HepG2 (cell line): ENCODE data around the gene ANTXR1. TPM values are rescaled to one million over a fixed set of nuclear protein-coding genes. Genes with fewer than 3 reads are reported as not detected.

Experiments used
- CREB1 ChIP-seq, 2 experiments: fragments of 450-650 bp in 1 of 2; IDR thresholded peaks; 2 replicates each; pipeline ENCODE4 v1.6.1; 2016 to 2017; ENCODE audit warnings: control low read depth in 1 of 2, mild to moderate bottlenecking in 1 of 2, missing compliant biosample characterization in 1 of 2, missing genetic modification characterization in 1 of 2
- EED ChIP-seq: sonication (generic); formaldehyde crosslinking; IDR thresholded peaks from 2 replicates; pipeline ENCODE4 v1.5.0; 2020; ENCODE audit warnings: mild to moderate bottlenecking, missing genetic modification reagents
- FOXJ3 ChIP-seq: sonication (generic); formaldehyde crosslinking; IDR thresholded peaks from 2 replicates; pipeline ENCODE4 v1.4.0; 2020; ENCODE audit warnings: missing genetic modification reagents, mild to moderate bottlenecking, borderline replicate concordance
- GATAD2A ChIP-seq: IDR thresholded peaks from 2 replicates; pipeline ENCODE4 v1.6.1; 2016
- HCFC1 ChIP-seq: fragments of 150-350 bp; IDR thresholded peaks from 2 replicates; pipeline ENCODE4 v1.6.1; 2014; ENCODE audit warnings: low read depth, low read length
- HNRNPL ChIP-seq: fragments of 200-400 bp; formaldehyde crosslinking; IDR thresholded peaks from 2 replicates; pipeline ENCODE4 v1.6.1; 2017; ENCODE audit warnings: mild to moderate bottlenecking, low read depth, low read length
- IKZF1 ChIP-seq: fragments of 450-650 bp; IDR thresholded peaks from 2 replicates; pipeline ENCODE4 v1.7.1; 2016
- ISL2 ChIP-seq: sonication (generic); formaldehyde crosslinking; IDR thresholded peaks from 2 replicates; pipeline ENCODE4 v1.5.0; 2020; ENCODE audit warnings: missing genetic modification reagents
- MBD4 ChIP-seq: IDR thresholded peaks from 2 replicates; pipeline ENCODE4 v1.6.1; 2012; ENCODE audit warnings: low read length, inconsistent platforms, borderline replicate concordance
- NONO ChIP-seq, 2 experiments: fragments of 450-650 bp in 1 of 2; sonication (generic) in 1 of 2; formaldehyde crosslinking in 1 of 2; IDR thresholded peaks in 1 of 2; conservative IDR thresholded peaks in 1 of 2; 2 replicates each; pipeline versions ENCODE4 v1.6.1 to v1.8.0; 2017 to 2022; ENCODE audit warnings: mild to moderate bottlenecking in 1 of 2, missing genetic modification reagents in 1 of 2, moderate library complexity in 1 of 2
- RBM22 ChIP-seq: fragments of 200-400 bp; formaldehyde crosslinking; optimal IDR thresholded peaks from 2 replicates; pipeline ENCODE3; 2017; ENCODE audit warnings: mild to moderate bottlenecking, low read length, moderate library complexity
- SETDB1 ChIP-seq: sonication (generic); formaldehyde crosslinking; IDR thresholded peaks from 2 replicates; pipeline ENCODE4 v1.5.1; 2020; ENCODE audit warnings: missing genetic modification reagents, mild to moderate bottlenecking, borderline replicate concordance
- SOX6 ChIP-seq, 2 experiments: fragments of 450-650 bp in 1 of 2; sonication (generic) in 1 of 2; formaldehyde crosslinking in 1 of 2; IDR thresholded peaks; 2 replicates each; pipeline versions ENCODE4 v1.4.0 to v1.6.1; 2017 to 2020; ENCODE audit warnings: antibody characterized with exemption in 1 of 2, mild to moderate bottlenecking in 1 of 2, missing genetic modification reagents in 1 of 2
- SRSF9 ChIP-seq: fragments of 200-400 bp; formaldehyde crosslinking; IDR thresholded peaks from 2 replicates; pipeline ENCODE4 v1.6.1; 2018; ENCODE audit warnings: borderline replicate concordance, mild to moderate bottlenecking, low read depth, low read length; ENCODE audit not compliant: insufficient read depth, poor library complexity, severe bottlenecking
- SSRP1 ChIP-seq: IDR thresholded peaks from 2 replicates; pipeline ENCODE4 v1.6.1; 2016; ENCODE audit warnings: control low read depth
- STAT5B ChIP-seq: sonication (generic); formaldehyde crosslinking; IDR thresholded peaks from 2 replicates; pipeline ENCODE4 v1.4.0; 2020; ENCODE audit warnings: missing genetic modification reagents
- TEAD3 ChIP-seq: optimal IDR thresholded peaks from 2 replicates; pipeline ENCODE3; 2016; ENCODE audit warnings: borderline replicate concordance
- ZFP36 ChIP-seq: fragments of 150-350 bp; IDR thresholded peaks from 2 replicates; pipeline ENCODE4 v1.6.1; 2018; ENCODE audit warnings: borderline replicate concordance, low read length, low read depth; ENCODE audit not compliant: partially characterized antibody
- ZFP36L1 ChIP-seq: sonication (generic); formaldehyde crosslinking; IDR thresholded peaks from 2 replicates; pipeline ENCODE4 v1.8.0; 2022; ENCODE audit warnings: mild to moderate bottlenecking, missing genetic modification reagents, moderate library complexity
- ZNF30 ChIP-seq: sonication (generic); formaldehyde crosslinking; IDR thresholded peaks from 2 replicates; pipeline ENCODE4 v1.5.0; 2020; ENCODE audit warnings: mild to moderate bottlenecking, missing genetic modification reagents
- ZNF672 ChIP-seq: sonication (generic); formaldehyde crosslinking; IDR thresholded peaks from 2 replicates; pipeline ENCODE4 v1.8.1; 2022; ENCODE audit warnings: missing genetic modification reagents
- ZSCAN30 ChIP-seq: sonication (generic); formaldehyde crosslinking; IDR thresholded peaks from 2 replicates; pipeline ENCODE4 v1.5.0; 2020; ENCODE audit warnings: mild to moderate bottlenecking, missing genetic modification reagents
- polyA plus RNA-seq, 8 experiments: library from polyadenylated mRNA; depleted of rRNA in 3 of 8; stranded (reverse) in 7 of 8; unstranded in 1 of 8; fragments of >200 nt; fragmentation: Illumina TruSeq in 4 of 8; extraction: Trizol in 4 of 8; gene quantifications; 2 replicates each; pipeline versions ENCODE4 v1.2.1 to v1.2.3, GENCODE V29; 2011 to 2016; ENCODE audit warnings: low read depth in 4 of 8, missing spikeins in 1 of 8, mixed read lengths in 1 of 8; ENCODE audit not compliant: insufficient read depth in 1 of 8
- total RNA-seq, 5 experiments: library from RNA; depleted of rRNA; stranded (reverse); fragments of >200 nt; fragmentation: Illumina TruSeq; extraction: Trizol; gene quantifications; 2 replicates each; pipeline ENCODE4 v1.2.3, GENCODE V29; 2016; ENCODE audit warnings: low read depth in 1 of 5
- TF ChIP-seq, protein P1 (sequence below): sonication (generic); formaldehyde crosslinking; IDR thresholded peaks from 2 replicates; pipeline ENCODE4 v1.8.1; 2023; ENCODE audit warnings: mild to moderate bottlenecking, inconsistent platforms, moderate library complexity, missing genetic modification reagents, borderline replicate concordance
- TF ChIP-seq, protein P2 (sequence below): sonication (generic); formaldehyde crosslinking; IDR thresholded peaks from 2 replicates; pipeline ENCODE4 v1.8.1; 2023; ENCODE audit warnings: missing genetic modification reagents, mild to moderate bottlenecking, borderline replicate concordance
- TF ChIP-seq, protein P3 (sequence below): IDR thresholded peaks from 2 replicates; pipeline ENCODE4 v1.6.1; 2016
- TF ChIP-seq, protein P4 (sequence below): sonication (generic); formaldehyde crosslinking; IDR thresholded peaks from 2 replicates; pipeline ENCODE4 v1.4.0; 2020; ENCODE audit warnings: missing genetic modification reagents, borderline replicate concordance
- TF ChIP-seq, protein P5 (sequence below): sonication (generic); formaldehyde crosslinking; IDR thresholded peaks from 2 replicates; pipeline ENCODE4 v1.5.1; 2020; ENCODE audit warnings: mild to moderate bottlenecking, missing genetic modification reagents, borderline replicate concordance

Gene ANTXR1
- total and polyA plus RNA-seq, 2 of the 13 experiments (the other 11 are each of a cell fraction or from before 2014, with no cell fraction given): 4.5 to 12.7 TPM

DNA sequence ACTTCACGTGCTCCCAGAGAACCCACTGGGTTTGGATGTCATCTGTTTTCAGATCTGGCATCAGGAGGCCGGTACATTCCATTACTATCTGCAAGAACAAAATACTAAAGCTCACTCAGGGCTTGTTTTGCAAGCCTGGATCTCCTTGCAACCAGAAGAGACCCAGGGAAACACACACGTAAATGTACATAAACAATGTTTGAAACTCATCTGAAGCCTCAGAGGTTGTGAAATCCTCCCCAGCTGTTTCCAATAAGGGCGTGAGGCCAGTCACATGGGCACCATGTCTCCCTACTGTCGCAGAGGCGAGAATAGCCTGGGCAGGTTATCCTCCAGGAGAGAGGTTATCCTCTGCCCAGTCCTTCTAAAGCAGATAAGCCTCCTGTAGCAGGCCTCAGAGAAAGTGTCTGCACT is 187.1 kb downstream of the ANTXR1 start (continued):
- TF ChIP-seq, protein P1, sequence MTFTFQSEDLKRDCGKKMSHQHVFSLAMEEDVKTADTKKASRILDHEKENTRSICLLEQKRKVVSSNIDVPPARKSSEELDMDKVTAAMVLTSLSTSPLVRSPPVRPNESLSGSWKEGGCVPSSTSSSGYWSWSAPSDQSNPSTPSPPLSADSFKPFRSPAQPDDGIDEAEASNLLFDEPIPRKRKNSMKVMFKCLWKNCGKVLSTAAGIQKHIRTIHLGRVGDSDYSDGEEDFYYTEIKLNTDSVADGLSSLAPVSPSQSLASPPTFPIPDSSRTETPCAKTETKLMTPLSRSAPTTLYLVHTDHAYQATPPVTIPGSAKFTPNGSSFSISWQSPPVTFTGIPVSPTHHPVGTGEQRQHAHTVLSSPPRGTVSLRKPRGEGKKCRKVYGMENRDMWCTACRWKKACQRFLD: no peak
- TF ChIP-seq, protein P2, sequence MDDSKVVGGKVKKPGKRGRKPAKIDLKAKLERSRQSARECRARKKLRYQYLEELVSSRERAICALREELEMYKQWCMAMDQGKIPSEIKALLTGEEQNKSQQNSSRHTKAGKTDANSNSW (CRISPR knock-in tag): no peak
- TF ChIP-seq ZNF672 (CRISPR knock-in tag) (no peak), EED (no peak), IKZF1 (no peak), GATAD2A (CRISPR knock-in tag) (peak; percentile 95), ZFP36 (no peak), NONO (IDR thresholded peaks at IDR 0.05) (no peak), NONO (CRISPR knock-in tag; conservative IDR thresholded peaks at IDR 0.05) (no peak), ZFP36L1 (CRISPR knock-in tag) (peak; percentile 59; the same call in 1 of the 2 replicates), STAT5B (CRISPR knock-in tag) (no peak), HNRNPL (no peak), HCFC1 (no peak), ZNF30 (no peak), ISL2 (CRISPR knock-in tag) (peak; percentile 64; the same call in 1 of the 2 replicates), MBD4 (no peak), FOXJ3 (CRISPR knock-in tag) (peak; percentile 68; the same call in 1 of the 2 replicates), CREB1 (IDR thresholded peaks at IDR 0.05) (no peak), CREB1 (CRISPR knock-in tag; IDR thresholded peaks at IDR 0.05) (peak; percentile 79), SETDB1 (CRISPR knock-in tag) (no peak), TEAD3 (peak; percentile 70), SSRP1 (CRISPR knock-in tag) (no peak), RBM22 (no peak), SOX6 (IDR thresholded peaks at IDR 0.05) (no peak), SOX6 (CRISPR knock-in tag; IDR thresholded peaks at IDR 0.05) (peak; percentile 83), ZSCAN30 (CRISPR knock-in tag) (no peak), SRSF9 (no peak)
- TF ChIP-seq, protein P3, sequence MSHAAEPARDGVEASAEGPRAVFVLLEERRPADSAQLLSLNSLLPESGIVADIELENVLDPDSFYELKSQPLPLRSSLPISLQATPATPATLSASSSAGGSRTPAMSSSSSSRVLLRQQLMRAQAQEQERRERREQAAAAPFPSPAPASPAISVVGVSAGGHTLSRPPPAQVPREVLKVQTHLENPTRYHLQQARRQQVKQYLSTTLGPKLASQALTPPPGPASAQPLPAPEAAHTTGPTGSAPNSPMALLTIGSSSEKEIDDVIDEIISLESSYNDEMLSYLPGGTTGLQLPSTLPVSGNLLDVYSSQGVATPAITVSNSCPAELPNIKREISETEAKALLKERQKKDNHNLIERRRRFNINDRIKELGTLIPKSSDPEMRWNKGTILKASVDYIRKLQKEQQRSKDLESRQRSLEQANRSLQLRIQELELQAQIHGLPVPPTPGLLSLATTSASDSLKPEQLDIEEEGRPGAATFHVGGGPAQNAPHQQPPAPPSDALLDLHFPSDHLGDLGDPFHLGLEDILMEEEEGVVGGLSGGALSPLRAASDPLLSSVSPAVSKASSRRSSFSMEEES (CRISPR knock-in tag): peak; percentile 95
- TF ChIP-seq, protein P4, sequence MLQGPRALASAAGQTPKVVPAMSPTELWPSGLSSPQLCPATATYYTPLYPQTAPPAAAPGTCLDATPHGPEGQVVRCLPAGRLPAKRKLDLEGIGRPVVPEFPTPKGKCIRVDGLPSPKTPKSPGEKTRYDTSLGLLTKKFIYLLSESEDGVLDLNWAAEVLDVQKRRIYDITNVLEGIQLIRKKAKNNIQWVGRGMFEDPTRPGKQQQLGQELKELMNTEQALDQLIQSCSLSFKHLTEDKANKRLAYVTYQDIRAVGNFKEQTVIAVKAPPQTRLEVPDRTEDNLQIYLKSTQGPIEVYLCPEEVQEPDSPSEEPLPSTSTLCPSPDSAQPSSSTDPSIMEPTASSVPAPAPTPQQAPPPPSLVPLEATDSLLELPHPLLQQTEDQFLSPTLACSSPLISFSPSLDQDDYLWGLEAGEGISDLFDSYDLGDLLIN (CRISPR knock-in tag): no peak
- TF ChIP-seq, protein P5, sequence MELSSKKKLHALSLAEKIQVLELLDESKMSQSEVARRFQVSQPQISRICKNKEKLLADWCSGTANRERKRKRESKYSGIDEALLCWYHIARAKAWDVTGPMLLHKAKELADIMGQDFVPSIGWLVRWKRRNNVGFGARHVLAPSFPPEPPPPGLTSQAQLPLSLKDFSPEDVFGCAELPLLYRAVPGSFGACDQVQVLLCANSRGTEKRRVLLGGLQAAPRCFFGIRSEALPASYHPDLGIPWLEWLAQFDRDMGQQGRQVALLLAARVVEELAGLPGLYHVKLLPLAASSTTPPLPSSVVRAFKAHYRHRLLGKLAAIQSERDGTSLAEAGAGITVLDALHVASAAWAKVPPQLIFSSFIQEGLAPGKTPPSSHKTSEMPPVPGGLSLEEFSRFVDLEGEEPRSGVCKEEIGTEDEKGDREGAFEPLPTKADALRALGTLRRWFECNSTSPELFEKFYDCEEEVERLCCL: no peak
